ENCODE data around the gene MATN4.

DNA sequence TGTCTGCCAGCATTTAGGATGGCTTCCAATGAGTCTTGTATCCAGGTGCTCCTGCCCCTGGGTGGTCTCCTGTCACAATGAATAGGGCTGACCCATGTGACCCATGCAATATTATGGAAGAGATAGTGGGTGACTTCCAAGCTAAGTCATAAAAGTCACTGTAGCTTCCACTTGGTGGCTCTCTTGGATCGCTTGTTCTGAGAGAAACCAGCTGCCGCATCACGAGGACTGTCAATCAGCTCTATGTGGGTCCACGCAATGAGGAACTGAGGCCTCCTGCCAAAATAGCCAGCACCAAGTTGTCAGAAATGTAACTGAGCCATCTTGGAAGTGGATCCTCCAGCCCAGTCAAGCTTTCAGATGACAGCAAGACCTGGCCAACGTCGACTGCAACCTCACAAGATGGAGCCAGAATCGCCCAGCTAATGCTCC lies 14.9 kb upstream of the MATN4 start:
- TF ChIP-seq, protein P1, sequence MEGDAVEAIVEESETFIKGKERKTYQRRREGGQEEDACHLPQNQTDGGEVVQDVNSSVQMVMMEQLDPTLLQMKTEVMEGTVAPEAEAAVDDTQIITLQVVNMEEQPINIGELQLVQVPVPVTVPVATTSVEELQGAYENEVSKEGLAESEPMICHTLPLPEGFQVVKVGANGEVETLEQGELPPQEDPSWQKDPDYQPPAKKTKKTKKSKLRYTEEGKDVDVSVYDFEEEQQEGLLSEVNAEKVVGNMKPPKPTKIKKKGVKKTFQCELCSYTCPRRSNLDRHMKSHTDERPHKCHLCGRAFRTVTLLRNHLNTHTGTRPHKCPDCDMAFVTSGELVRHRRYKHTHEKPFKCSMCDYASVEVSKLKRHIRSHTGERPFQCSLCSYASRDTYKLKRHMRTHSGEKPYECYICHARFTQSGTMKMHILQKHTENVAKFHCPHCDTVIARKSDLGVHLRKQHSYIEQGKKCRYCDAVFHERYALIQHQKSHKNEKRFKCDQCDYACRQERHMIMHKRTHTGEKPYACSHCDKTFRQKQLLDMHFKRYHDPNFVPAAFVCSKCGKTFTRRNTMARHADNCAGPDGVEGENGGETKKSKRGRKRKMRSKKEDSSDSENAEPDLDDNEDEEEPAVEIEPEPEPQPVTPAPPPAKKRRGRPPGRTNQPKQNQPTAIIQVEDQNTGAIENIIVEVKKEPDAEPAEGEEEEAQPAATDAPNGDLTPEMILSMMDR (IDR thresholded peaks at IDR 0.05) = peak in 3 of 4 experiments; percentile 17 to 59 (median 54)
- no peak for TF ChIP-seq POLR2A (IDR thresholded peaks at IDR 0.05)

Measured in prostate gland (tissue), 2 donors.